Astrocyte (in vitro differentiated cells and primary cell): ENCODE measurements around the gene EML1. TPM values are rescaled to one million over a fixed set of nuclear protein-coding genes. Genes with fewer than 3 reads are reported as not detected.

Experiments used
- DNase-seq: peaks from one replicate; pipeline ENCODE4 v3.0.0-alpha.2; 2010; ENCODE audit warnings: low read depth
- FAIRE-seq: peaks from 2 replicates; lab custom pipeline; 2011; peaks lifted over from hg19 to GRCh38; lab: Jason Lieb, UNC
- H2AFZ ChIP-seq: 2 replicates; pipeline ENCODE4 v1.6.0; 2012; ENCODE audit warnings: low read depth, low read length, inconsistent platforms
- H3K27ac ChIP-seq: 2 replicates; pipeline ENCODE4 v1.5.1; 2011; ENCODE audit warnings: low read depth, low read length, inconsistent platforms
- H3K27me3 ChIP-seq: 2 replicates; pipeline ENCODE4 v1.6.0; 2011; ENCODE audit warnings: low read length, inconsistent platforms; ENCODE audit not compliant: insufficient read depth
- H3K36me3 ChIP-seq: 2 replicates; pipeline ENCODE4 v1.5.1; 2011; ENCODE audit warnings: low read length, inconsistent platforms; ENCODE audit not compliant: insufficient read depth
- H3K4me1 ChIP-seq: 2 replicates; pipeline ENCODE4 v1.5.1; 2011; ENCODE audit warnings: low read length, inconsistent platforms; ENCODE audit not compliant: insufficient read depth
- H3K4me2 ChIP-seq: 2 replicates; pipeline ENCODE4 v1.6.0; 2012; ENCODE audit warnings: low read length, inconsistent platforms
- H3K4me3 ChIP-seq: 2 replicates; pipeline ENCODE4 v1.5.1; 2011; ENCODE audit warnings: low read depth, mild to moderate bottlenecking, low read length, inconsistent platforms; ENCODE audit not compliant: insufficient read depth
- H3K79me2 ChIP-seq: 2 replicates; pipeline ENCODE4 v1.6.0; 2012; ENCODE audit warnings: mild to moderate bottlenecking, low read length, inconsistent platforms; ENCODE audit not compliant: insufficient read depth
- H3K9ac ChIP-seq: 2 replicates; pipeline ENCODE4 v1.6.0; 2012; ENCODE audit warnings: mild to moderate bottlenecking, low read length, inconsistent platforms
- H3K9me3 ChIP-seq: 2 replicates; pipeline ENCODE4 v1.5.1; 2012; ENCODE audit warnings: low read depth, mild to moderate bottlenecking, low read length, inconsistent platforms; ENCODE audit not compliant: insufficient read depth
- H4K20me1 ChIP-seq: 2 replicates; pipeline ENCODE4 v1.6.0; 2012; ENCODE audit warnings: low read length, inconsistent platforms; ENCODE audit not compliant: insufficient read depth
- H3K27ac Mint-ChIP-seq: one replicate; pipeline ENCODE4 v1.8.0; 2021; ENCODE audit warnings: mild to moderate bottlenecking, mixed read lengths; ENCODE audit not compliant: unreplicated experiment
- H3K27me3 Mint-ChIP-seq: one replicate; pipeline ENCODE4 v1.8.0; 2021; ENCODE audit warnings: low read depth, mixed read lengths; ENCODE audit not compliant: unreplicated experiment
- H3K36me3 Mint-ChIP-seq: one replicate; pipeline ENCODE4 v1.8.0; 2021; ENCODE audit warnings: low read depth, mixed read lengths; ENCODE audit not compliant: unreplicated experiment
- H3K4me1 Mint-ChIP-seq: one replicate; pipeline ENCODE4 v1.8.0; 2021; ENCODE audit warnings: low read depth, mixed read lengths; ENCODE audit not compliant: unreplicated experiment
- H3K4me3 Mint-ChIP-seq: one replicate; pipeline ENCODE4 v1.8.0; 2021; ENCODE audit warnings: mild to moderate bottlenecking, moderate library complexity, mixed read lengths; ENCODE audit not compliant: unreplicated experiment
- H3K9me3 Mint-ChIP-seq: one replicate; pipeline ENCODE4 v1.8.0; 2021; ENCODE audit warnings: mild to moderate bottlenecking, mixed read lengths; ENCODE audit not compliant: unreplicated experiment
- EZH2 ChIP-seq: IDR thresholded peaks from 2 replicates; pipeline ENCODE4 v1.6.1; 2012; ENCODE audit warnings: mild to moderate bottlenecking, low read length, inconsistent platforms; ENCODE audit not compliant: insufficient read depth
- total RNA-seq: library from RNA; stranded (reverse); gene quantifications from 2 replicates; pipeline ENCODE4 v1.2.1, GENCODE V29; 2021
- TF ChIP-seq, protein P1 (sequence below): IDR thresholded peaks from 2 replicates; pipeline ENCODE4 v1.5.1; 2011; ENCODE audit warnings: low read depth, mild to moderate bottlenecking, inconsistent platforms, low read length, moderate library complexity; ENCODE audit not compliant: insufficient read depth

The EML1 gene
- total RNA-seq, 1 donor from 2014 or later: 17.1 TPM

GRCh38 chr14:99888149-99888548 lies 94.9 kb downstream of the EML1 start:
- no peak overlapping the region for H3K4me3 ChIP-seq
- H3K9me3 Mint-ChIP-seq: no peaks in the 10 kb centered on the region
- peaks cover 12% of the 10 kb centered on the region for H4K20me1 ChIP-seq
- peaks cover 5% of the 10 kb centered on the region for H3K36me3 ChIP-seq
- peaks cover 16% of the 10 kb centered on the region for H3K27me3 Mint-ChIP-seq
- no peaks in the 10 kb centered on the region for H3K36me3 Mint-ChIP-seq
- H3K9me3 ChIP-seq: no peaks in the 10 kb centered on the region
- TF ChIP-seq, protein P1, sequence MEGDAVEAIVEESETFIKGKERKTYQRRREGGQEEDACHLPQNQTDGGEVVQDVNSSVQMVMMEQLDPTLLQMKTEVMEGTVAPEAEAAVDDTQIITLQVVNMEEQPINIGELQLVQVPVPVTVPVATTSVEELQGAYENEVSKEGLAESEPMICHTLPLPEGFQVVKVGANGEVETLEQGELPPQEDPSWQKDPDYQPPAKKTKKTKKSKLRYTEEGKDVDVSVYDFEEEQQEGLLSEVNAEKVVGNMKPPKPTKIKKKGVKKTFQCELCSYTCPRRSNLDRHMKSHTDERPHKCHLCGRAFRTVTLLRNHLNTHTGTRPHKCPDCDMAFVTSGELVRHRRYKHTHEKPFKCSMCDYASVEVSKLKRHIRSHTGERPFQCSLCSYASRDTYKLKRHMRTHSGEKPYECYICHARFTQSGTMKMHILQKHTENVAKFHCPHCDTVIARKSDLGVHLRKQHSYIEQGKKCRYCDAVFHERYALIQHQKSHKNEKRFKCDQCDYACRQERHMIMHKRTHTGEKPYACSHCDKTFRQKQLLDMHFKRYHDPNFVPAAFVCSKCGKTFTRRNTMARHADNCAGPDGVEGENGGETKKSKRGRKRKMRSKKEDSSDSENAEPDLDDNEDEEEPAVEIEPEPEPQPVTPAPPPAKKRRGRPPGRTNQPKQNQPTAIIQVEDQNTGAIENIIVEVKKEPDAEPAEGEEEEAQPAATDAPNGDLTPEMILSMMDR: no peak
- no peak for TF ChIP-seq EZH2
- no peaks in the 10 kb centered on the region for H3K79me2 ChIP-seq
- no peak overlapping the region for H3K27ac ChIP-seq
- H3K4me1 ChIP-seq: peaks cover 7% of the 10 kb centered on the region
- H3K4me1 Mint-ChIP-seq: peaks cover 6% of the 10 kb centered on the region
- FAIRE-seq (no peak), DNase-seq (no peak)
- H3K4me2 ChIP-seq: no peak overlapping the region
- H3K27ac Mint-ChIP-seq: no peak overlapping the region
- H2AFZ ChIP-seq: no peak overlapping the region
- no peak overlapping the region for H3K9ac ChIP-seq
- H3K27me3 ChIP-seq: no peaks in the 10 kb centered on the region
- H3K4me3 Mint-ChIP-seq: no peak overlapping the region

GRCh38 chr14:99889268-99889667 lies 96.1 kb downstream of the EML1 start:
- Histone ChIP-seq H3K79me2 (no peaks in the 10 kb centered on the region), H3K4me2 (no peak overlapping the region), H3K27me3 (no peaks in the 10 kb centered on the region), H3K4me1 (peaks cover 7% of the 10 kb centered on the region), H3K9ac (no peak overlapping the region), H3K27ac (no peak overlapping the region), H3K4me3 (no peak overlapping the region), H3K9me3 (no peaks in the 10 kb centered on the region), H4K20me1 (peaks cover 12% of the 10 kb centered on the region), H2AFZ (no peak overlapping the region), H3K36me3 (peaks cover 5% of the 10 kb centered on the region)
- Mint-ChIP-seq H3K36me3 (no peaks in the 10 kb centered on the region), H3K27ac (no peak overlapping the region), H3K4me1 (peaks cover 6% of the 10 kb centered on the region), H3K4me3 (no peak overlapping the region), H3K9me3 (no peaks in the 10 kb centered on the region), H3K27me3 (peaks cover 16% of the 10 kb centered on the region)
- DNase-seq (no peak), FAIRE-seq (no peak)
- TF ChIP-seq, protein P1: no peak
- TF ChIP-seq EZH2: no peak

- H2AFZ ChIP-seq: no peak overlapping the region
- Mint-ChIP-seq H3K4me1 (peaks cover 6% of the 10 kb centered on the region), H3K9me3 (no peaks in the 10 kb centered on the region), H3K36me3 (no peaks in the 10 kb centered on the region), H3K4me3 (no peak overlapping the region), H3K27me3 (peaks cover 15% of the 10 kb centered on the region), H3K27ac (no peak overlapping the region)
- TF ChIP-seq, protein P1: no peak
- no peak for TF ChIP-seq EZH2
- peaks cover 7% of the 10 kb centered on the region for H3K4me1 ChIP-seq
- no peak for DNase-seq
- no peaks in the 10 kb centered on the region for H3K27me3 ChIP-seq
- no peaks in the 10 kb centered on the region for H3K9me3 ChIP-seq
- H3K4me2 ChIP-seq: no peak overlapping the region
- no peaks in the 10 kb centered on the region for H3K79me2 ChIP-seq
- no peak overlapping the region for H3K27ac ChIP-seq
- H4K20me1 ChIP-seq: peaks cover 10% of the 10 kb centered on the region
- peaks cover 5% of the 10 kb centered on the region for H3K36me3 ChIP-seq
- no peak for FAIRE-seq
- no peak overlapping the region for H3K9ac ChIP-seq
- H3K4me3 ChIP-seq: no peak overlapping the region
Measured at GRCh38 chr14:99891266-99891665, 98.1 kb downstream of the EML1 start.
